ENCODE results near the gene SH2D1A. TPM values are rescaled to one million over a fixed set of nuclear protein-coding genes. Genes with fewer than 3 reads are reported as not detected.
"Not testable (repeated sequence)": the region's sequence is repeated elsewhere in the genome, so short reads cannot be mapped to it uniquely, and the experiment has no call there.

The SH2D1A gene
- 0.10 TPM for total RNA-seq
- long read RNA-seq, result 0 reads

DNA sequence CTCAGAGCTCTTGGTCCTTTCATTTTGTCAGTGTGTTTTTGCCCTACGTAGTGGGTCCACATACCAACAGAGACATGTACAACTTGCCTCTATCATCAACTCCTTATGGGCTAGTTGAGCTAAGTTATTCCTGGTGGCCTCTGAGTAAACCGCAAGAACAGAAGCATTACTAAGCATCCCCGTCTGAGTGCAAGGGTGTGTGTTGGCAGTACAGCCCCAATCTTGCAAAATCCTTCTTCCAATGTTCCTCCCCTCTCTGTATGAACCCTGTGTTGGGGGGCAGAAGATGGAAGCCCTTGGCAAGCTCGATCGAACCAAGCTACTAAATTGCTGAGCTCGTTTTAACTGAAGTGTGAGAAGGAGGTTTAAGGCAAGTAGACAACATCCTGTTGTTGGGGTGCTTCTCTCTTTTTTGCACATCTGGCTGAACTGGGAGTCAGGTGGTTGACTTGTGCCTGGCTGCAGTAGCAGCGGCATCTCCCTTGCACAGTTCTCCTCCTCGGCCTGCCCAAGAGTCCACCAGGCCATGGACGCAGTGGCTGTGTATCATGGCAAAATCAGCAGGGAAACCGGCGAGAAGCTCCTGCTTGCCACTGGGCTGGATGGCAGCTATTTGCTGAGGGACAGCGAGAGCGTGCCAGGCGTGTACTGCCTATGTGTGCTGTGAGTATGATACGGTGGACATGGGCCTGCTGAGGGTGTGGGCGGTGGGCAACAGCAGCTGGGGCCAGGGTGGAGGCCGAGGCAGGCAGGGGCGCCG lies at the start of gene SH2D1A:
SH2D1A (plus strand) TSS at position 447 of the 760 bp plus-strand sequence; CDS start at position 527, 80 bp downstream.
- DNase-seq (no peak), ATAC-seq (no peak)
- intact Hi-C loops (cut with micrococcal nuclease), result no loop called here

DNA sequence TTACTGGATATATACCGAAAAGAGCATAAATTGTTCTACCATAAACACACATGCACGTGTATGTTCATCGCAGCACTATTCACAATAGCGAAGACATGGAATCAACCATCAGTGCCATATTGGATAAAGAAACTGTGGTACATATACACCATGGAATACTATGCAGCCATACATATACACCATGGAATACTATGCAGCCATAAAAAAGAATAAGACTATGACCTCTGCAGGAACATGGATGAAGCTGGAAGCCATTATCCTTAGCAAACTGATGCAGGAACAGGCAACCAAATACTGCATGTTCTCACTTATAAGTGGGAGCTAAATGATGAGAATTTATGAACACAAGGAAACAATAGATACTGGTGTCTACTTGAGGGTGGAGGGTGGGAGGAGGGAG lies 47.0 kb upstream of the SH2D1A start:
- DNase-seq; intact Hi-C loops (cut with micrococcal nuclease); ATAC-seq: not testable (repeated sequence)

DNA sequence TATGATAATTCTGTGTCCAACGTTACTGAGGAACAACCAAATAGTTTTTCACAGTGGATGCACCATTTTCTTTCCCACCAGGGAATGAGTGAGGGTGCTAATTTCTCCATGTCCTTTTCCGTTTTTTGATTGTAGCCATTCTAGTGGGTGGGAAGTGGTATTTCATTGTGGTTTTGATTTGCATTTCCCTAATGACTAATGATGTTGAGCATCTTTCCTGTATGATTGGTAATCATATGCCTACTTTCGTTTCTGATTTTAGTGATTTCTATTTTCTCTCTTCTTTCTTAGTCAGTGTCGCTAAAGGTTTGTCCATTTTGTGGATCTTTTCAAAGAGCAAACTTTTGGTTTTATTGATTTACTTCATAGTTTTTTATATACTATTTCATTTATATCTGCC lies 46.0 kb upstream of the SH2D1A start:
- DNase-seq, result no peak
- intact Hi-C loops (cut with micrococcal nuclease), result no loop called here
- ATAC-seq, result no peak

DNA sequence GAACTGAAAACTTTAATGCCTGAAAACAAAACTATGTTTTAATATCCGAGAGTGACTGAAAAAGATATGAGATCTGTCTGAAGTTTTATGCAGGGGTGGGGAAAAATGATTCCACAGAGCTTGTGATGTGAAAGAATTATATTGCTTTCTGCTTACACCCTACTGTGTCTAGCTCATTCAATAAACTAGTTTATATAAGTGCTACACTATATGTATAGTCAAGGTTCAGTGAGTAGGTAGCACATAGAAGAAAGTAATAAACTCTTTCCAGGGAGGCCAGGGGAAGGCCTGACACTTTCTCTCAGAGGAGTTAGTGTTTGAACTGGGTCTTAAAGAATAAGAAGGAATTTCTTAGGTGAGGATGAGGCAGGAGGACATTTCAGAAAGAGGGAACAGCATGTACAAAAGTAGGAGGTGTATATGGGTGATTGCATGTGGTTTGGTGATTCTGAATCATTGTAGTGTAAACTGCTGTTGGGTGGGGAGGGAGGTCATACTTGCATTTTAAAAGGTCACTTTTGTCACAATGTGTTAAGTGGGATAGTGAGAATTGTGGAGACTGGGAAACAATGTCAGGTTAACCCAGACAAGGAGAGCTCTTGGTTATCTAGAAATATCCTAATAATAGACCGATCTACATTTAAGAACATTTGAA lies 39.0 kb upstream of the SH2D1A start:
- DNase-seq, result no peak
- ATAC-seq, result no peak
- intact Hi-C loops (cut with micrococcal nuclease), result no loop called here

DNA sequence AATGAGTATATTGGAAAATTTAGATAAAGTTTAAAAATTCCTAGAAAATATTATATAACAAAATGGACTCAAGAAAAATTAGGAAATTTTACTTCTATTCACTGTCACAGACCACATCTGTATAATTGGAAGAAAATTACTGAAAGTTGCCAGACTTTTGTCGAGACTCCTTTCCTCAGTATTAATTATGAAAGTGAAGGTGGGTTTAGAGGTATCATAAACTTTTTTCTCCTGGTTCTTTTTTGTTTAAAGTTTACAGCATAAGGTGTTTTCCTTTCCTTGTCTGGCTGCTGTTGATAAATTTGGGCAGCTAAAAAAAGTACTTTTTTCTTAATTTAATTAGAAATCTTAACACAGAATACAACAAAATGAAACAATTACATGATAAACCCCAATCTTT lies 20.6 kb upstream of the SH2D1A start:
- ATAC-seq (no peak), DNase-seq (no peak)
- intact Hi-C loops (cut with micrococcal nuclease), result no loop called here

DNA sequence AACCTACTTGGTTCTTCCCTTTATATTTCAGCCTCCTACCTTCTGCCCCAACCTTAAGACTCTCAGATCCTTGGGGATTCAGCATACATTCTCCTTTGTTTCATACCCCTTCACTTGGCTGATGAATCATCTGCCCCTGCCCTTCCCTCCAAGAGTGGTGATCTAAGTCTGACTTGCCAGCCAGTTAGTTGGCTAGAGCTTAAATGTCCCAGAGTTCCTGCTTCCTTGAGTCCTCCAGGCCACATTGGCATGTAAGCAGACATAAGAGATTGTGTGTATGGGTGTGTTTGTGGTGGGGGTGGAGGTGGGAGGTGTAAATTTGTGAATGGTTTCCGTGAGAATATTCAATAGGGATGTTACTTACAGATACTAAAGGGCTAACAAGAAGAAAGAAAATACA lies 17.6 kb upstream of the SH2D1A start:
- intact Hi-C loops (cut with micrococcal nuclease), result no loop called here

DNA sequence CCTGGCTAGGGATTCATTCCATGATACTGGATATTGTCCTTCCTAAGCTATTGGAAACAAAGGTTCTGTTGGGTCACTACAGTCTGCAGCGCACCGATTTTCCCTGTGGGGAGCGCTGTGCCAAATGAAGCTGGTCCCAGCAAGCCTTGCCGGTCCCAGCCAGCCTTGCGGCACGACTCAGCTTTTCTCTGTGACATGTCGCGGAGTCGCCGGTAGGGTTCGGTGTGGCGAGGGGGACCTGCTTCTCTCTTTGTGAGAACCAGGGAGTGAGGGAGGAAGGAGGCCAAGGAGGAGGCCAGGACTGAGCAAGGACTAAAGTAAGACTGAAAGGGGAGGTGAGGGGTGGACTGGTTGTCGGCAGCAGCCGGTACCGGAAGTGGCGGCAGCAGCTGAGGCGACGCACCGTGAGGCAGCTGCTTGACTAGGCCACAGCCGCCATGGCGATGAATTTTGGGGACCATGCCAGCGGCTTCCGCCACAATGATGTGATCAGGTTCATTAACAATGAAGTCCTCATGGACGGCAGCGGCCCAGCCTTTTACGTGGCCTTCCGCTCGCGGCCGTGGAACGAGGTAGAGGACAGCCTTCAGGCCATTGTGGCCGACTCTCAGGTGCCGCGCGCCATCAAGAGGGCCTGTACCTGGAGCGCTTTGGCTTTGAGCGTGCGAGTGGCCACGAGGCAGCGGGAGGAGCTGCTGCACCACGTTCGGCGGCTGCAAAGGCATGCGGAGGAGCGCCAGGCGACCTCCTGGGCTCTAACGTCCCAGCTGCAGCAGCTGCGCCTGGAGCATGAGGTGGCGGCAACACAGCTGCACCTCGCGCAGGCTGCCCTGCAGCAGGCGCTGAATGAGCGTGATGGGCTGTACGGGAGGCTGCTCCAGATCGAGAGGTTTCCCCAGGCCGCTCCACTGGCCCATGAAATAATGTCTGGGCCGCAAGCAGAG lies 13.6 kb upstream of the SH2D1A start, which contains the start of gene TEX13D:
TEX13D (plus strand) TSS at position 180 of the 944 bp plus-strand sequence; CDS start at position 438, 258 bp downstream.
- DNase-seq, result no peak
- no peak for ATAC-seq
- intact Hi-C loops (cut with micrococcal nuclease), result no loop called here

More for the DNA sequence above, 17.6 kb upstream of the SH2D1A start:
- ATAC-seq (no peak), DNase-seq (no peak)

DNA sequence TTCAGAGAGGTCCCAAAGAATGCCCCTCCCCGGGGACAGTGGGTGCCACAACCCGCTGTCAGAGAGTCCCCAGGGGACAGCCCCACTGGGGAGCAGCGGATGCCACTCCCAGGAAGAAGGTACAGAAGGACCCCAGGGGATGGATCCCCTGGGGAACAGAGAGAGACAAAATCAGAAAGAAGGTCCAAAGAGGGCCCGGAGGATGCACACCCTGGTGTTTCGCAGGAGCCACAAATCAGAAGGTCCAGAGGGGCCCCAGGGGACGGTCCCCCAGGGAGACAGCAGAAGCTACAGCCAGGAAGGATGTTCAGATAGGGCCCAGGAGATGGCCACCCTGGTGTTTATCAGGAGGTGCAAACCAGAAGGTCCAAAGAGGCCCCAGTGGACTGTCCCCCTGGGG lies 12.5 kb upstream of the SH2D1A start:
- DNase-seq, result no peak
- intact Hi-C loops (cut with micrococcal nuclease), result no loop called here
- ATAC-seq, result no peak

DNA sequence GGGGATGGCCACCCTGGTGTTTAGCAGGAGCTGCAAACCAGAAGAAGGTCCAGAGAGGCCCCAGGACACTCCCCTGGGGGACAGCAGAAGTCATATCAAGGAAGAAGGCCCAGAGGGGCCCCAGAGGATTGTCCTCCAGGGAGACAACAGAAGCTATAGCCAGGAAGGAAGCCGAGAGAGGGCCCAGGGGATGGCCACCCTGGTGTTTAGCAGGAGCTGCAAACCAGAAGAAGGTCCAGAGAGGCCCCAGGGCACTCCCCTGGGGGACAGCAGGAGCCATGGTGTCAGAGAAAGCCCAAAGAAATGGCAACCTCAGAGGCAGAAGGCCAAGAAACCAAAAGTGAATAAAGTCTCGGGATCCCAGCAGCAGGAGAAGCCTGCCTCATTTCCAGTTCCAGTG lies 11.8 kb upstream of the SH2D1A start:
- DNase-seq; ATAC-seq; intact Hi-C loops (cut with micrococcal nuclease): not testable (repeated sequence)

DNA sequence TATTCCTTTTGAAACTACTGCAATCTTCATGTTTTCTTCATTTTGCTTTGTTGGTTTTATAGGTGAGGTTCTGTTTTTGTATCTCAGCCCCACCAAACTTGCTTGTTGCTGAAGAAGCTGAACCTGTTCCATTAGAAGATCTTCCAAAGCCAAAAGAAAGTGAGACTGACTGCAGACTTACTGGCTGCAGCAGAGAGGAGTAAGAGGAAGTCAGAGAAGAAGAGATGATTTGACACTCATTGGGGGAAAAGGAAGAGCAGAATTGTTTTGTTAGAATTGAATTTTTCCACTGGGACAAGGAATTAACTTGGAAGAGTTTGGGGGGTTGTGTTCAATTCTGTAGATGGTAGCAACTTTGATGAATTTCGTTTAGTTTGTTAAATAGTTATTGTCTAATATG lies 10.8 kb upstream of the SH2D1A start:
- no peak for ATAC-seq
- DNase-seq, result no peak
- intact Hi-C loops (cut with micrococcal nuclease), result no loop called here

DNA sequence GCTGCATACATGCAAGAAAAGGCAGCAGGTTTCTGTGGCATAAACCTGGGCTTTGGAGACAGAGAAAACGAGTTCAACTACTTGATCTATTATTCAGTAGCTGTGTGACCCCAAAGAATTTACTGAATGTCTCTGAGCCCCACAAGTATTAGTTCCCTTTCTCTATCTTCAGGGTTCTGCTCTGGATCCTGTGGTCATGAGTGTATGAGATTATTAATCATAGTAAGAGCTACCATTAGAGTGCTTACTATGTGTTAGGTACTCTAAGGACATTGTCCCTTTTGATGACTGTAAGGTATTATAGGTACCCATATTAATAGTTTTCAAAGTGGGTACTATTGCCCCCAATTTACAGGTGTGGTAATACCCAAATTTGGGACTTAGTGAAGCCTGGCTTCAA lies 8.4 kb upstream of the SH2D1A start:
- ATAC-seq (no peak), DNase-seq (no peak)
- intact Hi-C loops (cut with micrococcal nuclease), result no loop called here

DNA sequence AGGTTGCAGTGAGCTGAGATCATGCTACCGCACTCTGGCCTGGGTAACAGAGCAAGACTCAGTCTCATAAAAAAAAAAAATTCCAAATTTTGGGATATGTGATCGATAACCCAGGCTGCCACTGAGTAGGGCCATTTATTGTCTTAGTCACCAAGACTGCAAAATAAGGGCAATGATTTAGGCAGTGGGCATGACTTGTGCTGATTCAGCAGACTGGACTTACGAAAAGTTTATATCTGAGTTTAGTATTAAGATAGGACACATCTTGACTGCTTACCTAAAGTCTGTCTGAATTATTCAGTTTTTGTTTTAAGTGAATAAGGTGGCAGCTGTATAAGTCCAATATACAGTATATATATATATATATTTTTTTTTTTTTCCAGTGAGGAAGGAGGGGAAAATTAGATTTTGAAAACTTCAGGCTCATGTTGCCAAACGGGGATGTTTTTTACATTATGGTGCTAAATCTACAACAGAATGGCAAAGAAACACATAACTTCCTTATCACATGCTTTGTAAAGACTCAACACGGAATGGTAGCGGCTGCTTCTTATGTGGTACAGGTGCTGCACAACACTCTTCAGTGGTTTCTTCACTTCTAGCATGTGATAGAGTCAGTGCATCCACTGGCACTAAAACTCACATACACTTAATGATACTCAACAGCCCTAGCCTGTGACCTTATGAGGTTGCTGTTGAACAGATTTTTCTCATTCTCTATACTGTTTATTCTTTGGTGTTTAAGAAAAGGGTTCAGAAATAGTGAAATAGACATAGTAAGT lies 7.4 kb upstream of the SH2D1A start:
- DNase-seq (no peak), ATAC-seq (no peak)
- intact Hi-C loops (cut with micrococcal nuclease), result no loop called here

DNA sequence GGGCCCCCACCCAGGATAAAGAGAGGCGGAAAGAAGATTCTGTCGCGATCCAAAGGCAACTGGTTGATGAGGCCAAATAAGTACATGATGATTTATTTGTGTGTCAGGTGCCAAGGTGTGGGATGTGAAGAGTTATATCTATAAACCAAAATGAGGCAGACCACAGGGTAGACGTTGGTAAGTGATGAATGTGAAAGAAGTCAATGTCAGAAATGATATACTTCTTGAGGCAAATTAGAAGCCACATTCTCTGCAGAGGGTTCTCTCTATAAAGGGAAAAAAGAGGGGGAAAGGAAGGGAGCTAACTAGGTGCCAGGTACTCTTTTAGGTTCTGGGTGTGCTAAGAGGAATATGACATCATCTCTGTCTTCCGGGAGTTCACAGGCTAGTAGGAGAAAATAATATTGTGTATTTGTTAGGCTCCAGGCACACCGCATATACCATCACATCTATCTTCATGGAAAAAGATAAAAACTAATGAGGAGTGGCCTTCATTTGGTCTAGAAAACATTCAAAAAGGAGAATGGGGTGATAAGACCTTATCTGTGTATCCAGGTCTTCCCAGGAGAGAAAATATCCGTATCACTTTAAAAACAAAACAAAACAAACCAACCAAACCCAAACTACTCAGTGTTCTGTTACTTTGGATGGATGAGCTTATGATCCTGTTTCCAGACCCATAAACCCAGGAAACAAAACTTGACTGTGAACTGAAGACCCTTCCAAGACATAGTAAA lies 4.8 kb upstream of the SH2D1A start:
- intact Hi-C loops (cut with micrococcal nuclease), result no loop called here
- no peak for DNase-seq
- no peak for ATAC-seq

DNA sequence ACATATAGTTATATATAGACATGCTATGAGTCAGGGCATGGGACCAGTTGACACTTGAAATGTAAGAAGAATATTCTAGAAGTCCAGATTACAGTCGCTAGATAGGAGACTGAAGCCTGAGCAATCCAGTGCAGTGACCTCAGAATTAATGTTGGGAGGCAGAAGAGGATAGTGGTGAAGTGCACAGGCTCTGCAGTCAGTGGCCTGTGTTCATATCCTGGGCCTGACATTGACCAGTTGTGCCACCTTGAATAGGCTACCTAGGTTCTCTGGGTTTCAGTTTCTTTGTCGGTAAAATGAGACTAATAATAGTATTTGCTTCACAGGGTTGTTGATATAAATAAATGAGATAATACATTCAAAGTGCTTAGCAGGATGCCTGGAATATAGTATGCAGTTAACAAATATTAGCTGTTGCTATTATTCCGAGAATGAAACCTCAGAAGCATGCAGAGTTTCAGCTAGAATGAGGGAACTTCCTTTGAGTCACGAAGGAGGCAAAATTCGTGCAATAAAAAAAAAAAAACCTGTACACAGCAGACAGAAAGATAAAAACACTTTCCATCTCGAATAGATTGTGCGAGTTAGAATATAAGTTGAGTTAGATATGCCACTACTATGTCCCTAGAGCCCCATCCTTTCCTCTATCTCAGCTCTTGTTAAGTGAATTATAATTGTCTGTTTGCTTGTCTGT lies 4.0 kb upstream of the SH2D1A start:
- intact Hi-C loops (cut with micrococcal nuclease), result no loop called here

DNA sequence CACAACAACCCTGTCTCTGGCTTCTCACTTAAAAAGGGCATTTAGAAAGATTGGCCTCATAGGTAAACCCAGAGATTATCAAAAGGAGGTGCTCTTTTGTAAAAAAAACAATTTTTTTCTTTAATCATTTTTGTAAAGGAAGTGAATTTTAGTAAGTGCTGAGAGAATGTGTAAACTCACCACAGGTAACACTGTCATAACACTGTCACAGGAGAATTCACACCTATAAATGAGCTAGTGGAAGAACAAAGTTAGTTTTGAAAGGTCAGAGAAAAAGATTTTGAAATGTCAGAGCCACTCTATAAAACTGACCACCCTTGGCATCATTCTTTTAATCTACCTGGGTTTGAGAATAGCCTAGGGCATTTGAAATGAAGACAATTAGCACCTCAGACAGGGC lies 3.3 kb upstream of the SH2D1A start:
- ATAC-seq (no peak), DNase-seq (no peak)
- intact Hi-C loops (cut with micrococcal nuclease), result no loop called here

More for the DNA sequence above, 4.0 kb upstream of the SH2D1A start:
- DNase-seq, result no peak
- no peak for ATAC-seq

DNA sequence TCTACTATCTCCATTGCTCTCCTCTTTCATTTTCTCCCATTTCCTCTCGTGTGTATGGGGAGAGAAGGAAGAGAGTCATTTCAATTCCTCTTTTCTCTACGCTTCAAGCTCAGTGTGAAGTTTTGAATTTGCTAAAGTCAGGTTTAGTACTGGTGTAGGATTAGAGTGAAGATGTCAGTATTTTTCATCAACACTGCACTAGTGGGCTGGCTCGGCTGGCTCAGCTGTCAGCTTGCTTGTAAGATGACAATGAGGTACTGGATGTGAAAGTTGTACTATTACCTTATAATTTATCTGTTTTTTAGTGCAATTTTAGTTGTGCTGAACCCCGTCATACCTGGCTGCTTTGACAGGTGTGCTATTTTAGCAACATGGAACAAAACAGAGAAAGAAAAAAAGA lies 2.1 kb upstream of the SH2D1A start:
- intact Hi-C loops (cut with micrococcal nuclease), result no loop called here
- no peak for ATAC-seq
- no peak for DNase-seq

DNA sequence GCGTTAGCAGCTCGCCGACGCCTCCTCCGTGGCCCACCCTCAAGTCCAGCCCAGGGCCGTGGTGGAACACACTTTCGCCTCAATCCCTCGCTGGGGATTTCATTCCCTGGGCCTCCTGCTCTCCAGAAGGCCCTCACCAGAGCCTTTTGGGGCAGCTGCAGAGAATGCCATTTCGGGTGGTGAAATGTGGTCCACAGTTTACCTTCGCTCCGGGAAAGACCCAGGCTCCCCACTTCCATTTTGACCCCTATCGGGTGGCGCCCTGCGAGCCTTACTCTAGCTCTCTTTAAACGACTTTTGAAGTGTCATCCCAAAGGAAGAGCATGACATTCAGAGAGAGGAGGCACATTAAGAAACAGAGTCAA lies 496 bp downstream of the SH2D1A start:
- no peak for DNase-seq
- no peak for ATAC-seq
- intact Hi-C loops (cut with micrococcal nuclease), result no loop called here

DNA sequence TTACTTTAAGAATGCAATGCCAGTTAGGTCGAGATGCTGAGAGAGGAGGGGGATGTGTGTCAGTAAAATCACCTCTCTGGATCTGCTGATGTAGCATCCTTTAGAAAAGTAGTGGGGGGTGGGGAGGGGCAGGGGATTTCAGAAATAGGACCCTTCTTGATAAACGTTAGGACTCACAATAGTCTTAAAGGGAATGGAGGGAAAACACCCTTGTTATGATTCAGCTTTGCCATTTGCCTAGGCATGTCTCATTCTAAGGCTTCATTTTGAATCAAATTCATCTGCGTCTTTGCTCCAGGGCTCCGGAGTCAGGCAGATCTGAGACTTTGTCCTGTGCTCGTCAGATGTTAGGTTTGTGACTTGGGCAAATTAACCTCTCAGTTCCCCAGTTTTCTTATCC lies 879 bp downstream of the SH2D1A start:
- no peak for ATAC-seq
- intact Hi-C loops (cut with micrococcal nuclease), result no loop called here
- no peak for DNase-seq

Data from left ventricle myocardium superior (tissue), 1 donor.